Left ventricle myocardium inferior (tissue), 1 donor: ENCODE measurements around the gene SALL1. TPM values are rescaled to one million over a fixed set of nuclear protein-coding genes. Genes with fewer than 3 reads are reported as not detected.
A peak's percentile ranks its signal among the peaks of the same experiment; 100 is the strongest.

Experiments
- DNase-seq: peaks from one replicate; pipeline ENCODE4 v3.0.0-alpha.2; 2020
- H3K27ac ChIP-seq: fragments of 200-600 bp; replicated peaks from 2 replicates; pipeline ENCODE4 v1.8.0; 2021
- H3K27me3 ChIP-seq: fragments of 200-600 bp; 2 replicates; pipeline ENCODE4 v1.8.0; 2021; ENCODE audit warnings: low read depth
- H3K36me3 ChIP-seq: fragments of 200-600 bp; 2 replicates; pipeline ENCODE4 v1.8.0; 2021
- H3K4me1 ChIP-seq: fragments of 200-600 bp; 2 replicates; pipeline ENCODE4 v1.8.0; 2021
- H3K4me3 ChIP-seq: fragments of 200-600 bp; 2 replicates; pipeline ENCODE4 v1.8.0; 2021; ENCODE audit warnings: mild to moderate bottlenecking, moderate library complexity
- H3K9me3 ChIP-seq: fragments of 200-600 bp; replicated peaks from 2 replicates; pipeline ENCODE4 v1.8.0; 2021
- CTCF ChIP-seq: fragments of 200-600 bp; IDR thresholded peaks from 2 replicates; pipeline ENCODE4 v1.8.0; 2021; ENCODE audit warnings: antibody characterized with exemption, mild to moderate bottlenecking, borderline replicate concordance
- intact Hi-C: fragments of 100-400 bp; cut with micrococcal nuclease; formaldehyde crosslinking; loops from one replicate; pipeline ENCODE4 v1.11.0; 2022
- total RNA-seq: library from RNA; stranded (reverse); fragmentation: NEBNext Ultra II Directional; extraction: Animal tissue kit (Norgen Biotek cat#: 25700); gene quantifications from one replicate; pipeline ENCODE4 v1.2.1, GENCODE V29; 2021
- donor health status: DM: no; HTN: yes; CAD: no; lungs with severe emphysema.

Gene SALL1
- total RNA-seq, 1 donor from 2014 or later, result 1.3 TPM

- H3K9me3 ChIP-seq, result no peaks in the 10 kb centered on the region
- no peaks in the 10 kb centered on the region for H3K36me3 ChIP-seq
- intact Hi-C loops, result no loop called here
- H3K27ac ChIP-seq, result no peak overlapping the region
- DNase-seq, result no peak
- no peak for TF ChIP-seq CTCF
- H3K27me3 ChIP-seq, result peaks cover 94% of the 10 kb centered on the region
- H3K4me3 ChIP-seq, result no peak overlapping the region
- no peaks in the 10 kb centered on the region for H3K4me1 ChIP-seq
Observed at GRCh38 chr16:51139568-51139967, 11.5 kb downstream of the SALL1 start.

GRCh38 chr16:51138178-51138577, 12.9 kb downstream of the SALL1 start:
- TF ChIP-seq CTCF, result no peak
- no peak for DNase-seq
- Histone ChIP-seq H3K27me3 (peaks cover 94% of the 10 kb centered on the region), H3K9me3 (no peaks in the 10 kb centered on the region), H3K36me3 (no peaks in the 10 kb centered on the region), H3K4me3 (no peak overlapping the region), H3K4me1 (no peaks in the 10 kb centered on the region), H3K27ac (no peak overlapping the region)
- intact Hi-C loops, result no loop called here

GRCh38 chr16:51137097-51137496, 14.0 kb downstream of the SALL1 start:
- peaks cover 94% of the 10 kb centered on the region for H3K27me3 ChIP-seq
- intact Hi-C loops, result no loop called here

GRCh38 chr16:51134876-51135275, 16.2 kb downstream of the SALL1 start:
- TF ChIP-seq CTCF, result no peak
- no peak overlapping the region for H3K27ac ChIP-seq
- no peak overlapping the region for H3K4me3 ChIP-seq
- no peak for DNase-seq
- H3K27me3 ChIP-seq, result peaks cover 94% of the 10 kb centered on the region
- intact Hi-C loops, result no loop called here
- no peaks in the 10 kb centered on the region for H3K36me3 ChIP-seq
- H3K4me1 ChIP-seq, result no peaks in the 10 kb centered on the region
- H3K9me3 ChIP-seq, result no peaks in the 10 kb centered on the region

More at GRCh38 chr16:51137097-51137496, 14.0 kb downstream of the SALL1 start:
- H3K4me3 ChIP-seq, result no peak overlapping the region
- H3K36me3 ChIP-seq, result no peaks in the 10 kb centered on the region
- H3K27ac ChIP-seq, result no peak overlapping the region
- TF ChIP-seq CTCF, result no peak
- H3K4me1 ChIP-seq, result no peaks in the 10 kb centered on the region
- no peak for DNase-seq
- H3K9me3 ChIP-seq, result no peaks in the 10 kb centered on the region

- Histone ChIP-seq H3K4me1 (no peaks in the 10 kb centered on the region), H3K27me3 (peaks cover 89% of the 10 kb centered on the region), H3K36me3 (no peaks in the 10 kb centered on the region), H3K4me3 (peak overlapping the region; percentile 29), H3K27ac (no peak overlapping the region), H3K9me3 (no peaks in the 10 kb centered on the region)
- no peak for DNase-seq
- intact Hi-C loops, result no loop called here
- no peak for TF ChIP-seq CTCF
Observed at GRCh38 chr16:51134269-51134812, 16.7 kb downstream of the SALL1 start.
